ENCODE results near the gene LIMCH1. TPM values are rescaled to one million over a fixed set of nuclear protein-coding genes. Genes with fewer than 3 reads are reported as not detected.

LIMCH1 gene
- total RNA-seq, 3 donors from 2014 or later (not counting 1 experiment from before 2014, with no cell fraction given) = 0.05 TPM; not detected in 2

- Histone ChIP-seq H3K27ac (ENCODE audit: low read length) (no peak overlapping the region), H3K4me1 (ENCODE audit: control insufficient read depth, insufficient read depth, low read length) (no peaks in the 10 kb centered on the region), H3K9me3 (ENCODE audit: control insufficient read depth, insufficient read depth, low read length) (no peaks in the 10 kb centered on the region), H3K4me3 (ENCODE audit: low read length) (no peak overlapping the region), H3K36me3 (ENCODE audit: control insufficient read depth, insufficient read depth, low read length) (no peaks in the 10 kb centered on the region), H3K27me3 (ENCODE audit: control insufficient read depth, insufficient read depth, low read length) (no peaks in the 10 kb centered on the region)
- no peaks in the 10 kb centered on the region for H3K27me3 Mint-ChIP-seq (ENCODE audit: low read depth in 2 of 2)
- no peak for TF ChIP-seq CTCF (IDR thresholded peaks at IDR 0.05)
- no peaks in the 10 kb centered on the region for H3K4me1 Mint-ChIP-seq
- H3K27ac Mint-ChIP-seq = no peak overlapping the region
- peaks cover 0 to 9% of the 10 kb centered on the region in 2 donors for H3K9me3 Mint-ChIP-seq
- intact Hi-C loops (cut with micrococcal nuclease) = no loop called here
- no peak for DNase-seq
- no peaks in the 10 kb centered on the region for H3K36me3 Mint-ChIP-seq
- no peak overlapping the region for H3K4me3 Mint-ChIP-seq
- no peak for ATAC-seq
Measured at GRCh38 chr4:41512596-41512995, 25.4 kb upstream of the LIMCH1 start.

GRCh38 chr4:41514169-41514568 lies 23.8 kb upstream of the LIMCH1 start:
- no peaks in the 10 kb centered on the region for H3K27me3 Mint-ChIP-seq (ENCODE audit: low read depth in 2 of 2)
- Histone ChIP-seq H3K27ac (ENCODE audit: low read length) (no peak overlapping the region), H3K9me3 (ENCODE audit: control insufficient read depth, insufficient read depth, low read length) (no peaks in the 10 kb centered on the region), H3K27me3 (ENCODE audit: control insufficient read depth, insufficient read depth, low read length) (no peaks in the 10 kb centered on the region), H3K4me3 (ENCODE audit: low read length) (no peak overlapping the region), H3K4me1 (ENCODE audit: control insufficient read depth, insufficient read depth, low read length) (no peaks in the 10 kb centered on the region), H3K36me3 (ENCODE audit: control insufficient read depth, insufficient read depth, low read length) (no peaks in the 10 kb centered on the region)
- intact Hi-C loops (cut with micrococcal nuclease) = no loop called here
- no peaks in the 10 kb centered on the region for H3K4me1 Mint-ChIP-seq
- TF ChIP-seq CTCF (IDR thresholded peaks at IDR 0.05) = no peak
- DNase-seq (no peak), ATAC-seq (no peak)
- no peak overlapping the region for H3K27ac Mint-ChIP-seq
- no peak overlapping the region for H3K4me3 Mint-ChIP-seq
- WGBS (ENCODE audit: insufficient coverage) = 96% methylated on average over 1 of the region's 1 CpG
- no peaks in the 10 kb centered on the region for H3K36me3 Mint-ChIP-seq
- peaks cover 0 to 5% of the 10 kb centered on the region in 2 donors for H3K9me3 Mint-ChIP-seq

GRCh38 chr4:41514766-41515481 lies 23.0 kb upstream of the LIMCH1 start:
- 90% methylated on average over 14 of the region's 14 CpGs for WGBS (ENCODE audit: insufficient coverage)
- H3K27me3 Mint-ChIP-seq (ENCODE audit: low read depth in 2 of 2) = no peaks in the 10 kb centered on the region
- H3K27ac Mint-ChIP-seq = no peak overlapping the region
- Histone ChIP-seq H3K27me3 (ENCODE audit: control insufficient read depth, insufficient read depth, low read length) (no peaks in the 10 kb centered on the region), H3K36me3 (ENCODE audit: control insufficient read depth, insufficient read depth, low read length) (no peaks in the 10 kb centered on the region), H3K27ac (ENCODE audit: low read length) (no peak overlapping the region), H3K4me1 (ENCODE audit: control insufficient read depth, insufficient read depth, low read length) (no peaks in the 10 kb centered on the region), H3K9me3 (ENCODE audit: control insufficient read depth, insufficient read depth, low read length) (no peaks in the 10 kb centered on the region), H3K4me3 (ENCODE audit: low read length) (no peak overlapping the region)
- H3K4me3 Mint-ChIP-seq = no peak overlapping the region
- TF ChIP-seq CTCF (IDR thresholded peaks at IDR 0.05) = no peak
- intact Hi-C loops (cut with micrococcal nuclease) = no loop called here
- no peaks in the 10 kb centered on the region for H3K4me1 Mint-ChIP-seq
- H3K36me3 Mint-ChIP-seq = no peaks in the 10 kb centered on the region
- ATAC-seq (no peak), DNase-seq (no peak)
- H3K9me3 Mint-ChIP-seq = peaks cover 0 to 5% of the 10 kb centered on the region in 2 donors

GRCh38 chr4:41517121-41517520 lies 20.8 kb upstream of the LIMCH1 start:
- WGBS (ENCODE audit: insufficient coverage) = 89% methylated on average over 4 of the region's 4 CpGs
- Histone ChIP-seq H3K4me3 (ENCODE audit: low read length) (no peak overlapping the region), H3K4me1 (ENCODE audit: control insufficient read depth, insufficient read depth, low read length) (no peaks in the 10 kb centered on the region), H3K9me3 (ENCODE audit: control insufficient read depth, insufficient read depth, low read length) (no peaks in the 10 kb centered on the region), H3K27me3 (ENCODE audit: control insufficient read depth, insufficient read depth, low read length) (no peaks in the 10 kb centered on the region), H3K27ac (ENCODE audit: low read length) (no peak overlapping the region), H3K36me3 (ENCODE audit: control insufficient read depth, insufficient read depth, low read length) (no peaks in the 10 kb centered on the region)
- Mint-ChIP-seq H3K9me3 (peaks cover 0 to 5% of the 10 kb centered on the region in 2 donors), H3K4me3 (no peak overlapping the region), H3K4me1 (no peaks in the 10 kb centered on the region), H3K36me3 (no peaks in the 10 kb centered on the region), H3K27me3 (ENCODE audit: low read depth in 2 of 2) (no peaks in the 10 kb centered on the region), H3K27ac (no peak overlapping the region)
- TF ChIP-seq CTCF (IDR thresholded peaks at IDR 0.05) = no peak
- no peak for DNase-seq
- intact Hi-C loops (cut with micrococcal nuclease) = no loop called here
- no peak for ATAC-seq
